Adrenal gland (tissue), 12 donors: ENCODE measurements around the gene PLS1. TPM values are rescaled to one million over a fixed set of nuclear protein-coding genes. Genes with fewer than 3 reads are reported as not detected.

Experiments
- DNase-seq, 7 donors: peaks; one replicate each; pipeline ENCODE4 v3.0.0-alpha.2; 2019 to 2020
- H3K27ac ChIP-seq, 5 donors: fragments of 200-600 bp; sonication (generic) in 4 of 5; 1 replicate in 3 of 5; 2 replicates in 2 of 5; pipeline versions ENCODE4 v1.5.1 to v1.8.0; 2016 to 2020; ENCODE audit warnings: mild to moderate bottlenecking in 1 of 5
- H3K27me3 ChIP-seq: fragments of 200-600 bp; 2 replicates; pipeline ENCODE4 v1.8.0; 2021
- H3K36me3 ChIP-seq, 2 donors: fragments of 200-600 bp; replicated peaks in 1 of 2; 1 replicate in 1 of 2; 2 replicates in 1 of 2; pipeline versions ENCODE4 v1.5.1 to v1.8.0; 2018 to 2022
- H3K4me1 ChIP-seq, 2 donors: fragments of 200-600 bp; replicated peaks in 1 of 2; 1 replicate in 1 of 2; 2 replicates in 1 of 2; pipeline versions ENCODE4 v1.5.1 to v1.8.0; 2018 to 2021
- H3K4me3 ChIP-seq, 4 donors: fragments of 200-600 bp; sonication (generic) in 3 of 4; one replicate each; pipeline ENCODE4 v1.5.1; 2016 to 2018
- H3K9me3 ChIP-seq, 3 donors: fragments of 200-600 bp; sonication (generic) in 1 of 3; replicated peaks in 1 of 3; 1 replicate in 2 of 3; 2 replicates in 1 of 3; pipeline versions ENCODE4 v1.5.1 to v1.8.0; 2016 to 2021
- CTCF ChIP-seq, 6 experiments: fragments of 450-650 bp in 4 of 6; fragments of 200-600 bp in 2 of 6; sonication (generic) in 1 of 6; IDR thresholded peaks; 1 replicate in 5 of 6; 2 replicates in 1 of 6; pipeline versions ENCODE4 v1.5.1 to v1.8.0; 2016 to 2021; ENCODE audit warnings: antibody characterized with exemption in 6 of 6, mild to moderate bottlenecking in 2 of 6, moderate library complexity in 1 of 6
- POLR2A ChIP-seq, 2 donors: fragments of 450-650 bp; IDR thresholded peaks; one replicate each; pipeline ENCODE4 v1.6.1; 2017; ENCODE audit warnings: antibody characterized with exemption in 2 of 2, mild to moderate bottlenecking in 2 of 2, moderate library complexity in 1 of 2
- WGBS, 4 donors: extraction: QIAGEN DNeasy Blood & Tissue Kit in 2 of 4; methylation state at CpG; one replicate each; pipeline versions ENCODE4 v1.1.5 to v1.1.7; 2013 to 2017; 5-methylcytosine and 5-hydroxymethylcytosine counted together
- intact Hi-C, 2 donors: fragments of 100-400 bp; cut with DNase I; formaldehyde crosslinking; loops; one replicate each; pipeline versions ENCODE4 v1.14.1 to v1.15.0; 2022 to 2023
- polyA plus RNA-seq, 3 donors: library from polyadenylated mRNA; stranded (reverse); fragments of 200-250 nt in 2 of 3; fragments of 350-450 nt in 1 of 3; fragmentation: Illumina TruSeq in 1 of 3; extraction: RNeasy Lipid Tissue Mini Kit (QIAGEN cat#74804) in 1 of 3; gene quantifications; one replicate each; pipeline ENCODE4 v1.2.3, GENCODE V29; 2013 to 2014
- small RNA-seq, 2 donors: library from RNA; depleted of rRNA; stranded (forward); fragments of <200 nt; gene quantifications; one replicate each; pipeline ENCODE3, GENCODE V24; 2016
- total RNA-seq, 9 donors: library from RNA; depleted of rRNA in 4 of 9; stranded (reverse); fragments of >200 nt in 4 of 9; fragments of 120-200 nt in 1 of 9; fragmentation: NEBNext Ultra II Directional in 1 of 9; extraction: Animal tissue kit (Norgen Biotek cat#: 25700) in 1 of 9; gene quantifications; one replicate each; pipeline versions ENCODE4 v1.1.0 to v1.2.4, GENCODE V29; 2013 to 2023
- donor health status: healthy with polysubstance abuse.
- donor health status: Bipolar disorder and iron deficiency.
- donor health status: DM: yes; HTN: yes; CAD: no.
- donor health status: DM: no; HTN: no; CAD: no.
- donor health status: DM: no; HTN: no; CAD: no.
- donor health status: DM: yes; HTN: yes; CAD: no.

PLS1 gene
- total and polyA plus RNA-seq, 12 donors = 0.74 to 12.9 (median 7.9) TPM

- H3K27me3 ChIP-seq = no peaks in the 10 kb centered on the region
- intact Hi-C loops = no loop called here
- no peaks in the 10 kb centered on the region for H3K9me3 ChIP-seq
- H3K4me1 ChIP-seq = no peaks in the 10 kb centered on the region
- no peak overlapping the region for H3K27ac ChIP-seq
- no peaks in the 10 kb centered on the region for H3K36me3 ChIP-seq
- DNase-seq = no peak
- H3K4me3 ChIP-seq = no peak overlapping the region
- 94 to 100% (median 98%) methylated on average over 1 of the region's 1 CpG for WGBS, 4 donors
- no peak for TF ChIP-seq CTCF (IDR thresholded peaks at IDR 0.05)
- TF ChIP-seq POLR2A (IDR thresholded peaks at IDR 0.05) = no peak
These were observed 158.3 kb downstream of the PLS1 start for GRCh38 chr3:142754494-142754893.

Small RNAs within 50 kb of the gene (small RNA-seq; reads per million reads assigned to genes)
- gene RNA5SP143 = 0 to 0.12 reads per million in 2 donors

Other genes with a start within 250 kb of the PLS1 start
- 10 to 100 TPM; 17.6 to 73.6 (median 38.6) TPM for gene XRN1, start 148.4 kb upstream of the PLS1 start, total RNA-seq
- 10 to 100 TPM in 2 of 3 donors, 1 to 10 TPM in 1; 6.3 to 14.5 (median 10.1) TPM for gene XRN1, start 148.4 kb upstream of the PLS1 start, polyA plus RNA-seq
- 10 to 100 TPM; 34.7 to 70.5 (median 52.2) TPM for gene ATR, start 17.7 kb upstream of the PLS1 start, total RNA-seq
- gene ATR, start 17.7 kb upstream of the PLS1 start, polyA plus RNA-seq = 100 to 1,000 TPM in 1 of 3 donors, 10 to 100 TPM in 2; 44.9 to 131 (median 54.3) TPM
- gene TRPC1, start 127.6 kb downstream of the PLS1 start, total RNA-seq = 10 to 100 TPM in 1 of 9 donors, 1 to 10 TPM in 8; 2.7 to 26.3 (median 5.9) TPM
- 1 to 10 TPM; 4.8 to 7.6 (median 5.7) TPM for gene TRPC1, start 127.6 kb downstream of the PLS1 start, polyA plus RNA-seq